Hematopoietic multipotent progenitor cell treated with erythropoietin and hydrocortisone succinate and interleukin-3 and kit ligand, for 8 days (in vitro differentiated cells): Measurements from ENCODE around the gene C2orf92.

ENCODE experiments used
- DNase-seq: peaks from one replicate; pipeline ENCODE4 v3.0.0-alpha.2; 2015

The C2orf92 gene

DNA sequence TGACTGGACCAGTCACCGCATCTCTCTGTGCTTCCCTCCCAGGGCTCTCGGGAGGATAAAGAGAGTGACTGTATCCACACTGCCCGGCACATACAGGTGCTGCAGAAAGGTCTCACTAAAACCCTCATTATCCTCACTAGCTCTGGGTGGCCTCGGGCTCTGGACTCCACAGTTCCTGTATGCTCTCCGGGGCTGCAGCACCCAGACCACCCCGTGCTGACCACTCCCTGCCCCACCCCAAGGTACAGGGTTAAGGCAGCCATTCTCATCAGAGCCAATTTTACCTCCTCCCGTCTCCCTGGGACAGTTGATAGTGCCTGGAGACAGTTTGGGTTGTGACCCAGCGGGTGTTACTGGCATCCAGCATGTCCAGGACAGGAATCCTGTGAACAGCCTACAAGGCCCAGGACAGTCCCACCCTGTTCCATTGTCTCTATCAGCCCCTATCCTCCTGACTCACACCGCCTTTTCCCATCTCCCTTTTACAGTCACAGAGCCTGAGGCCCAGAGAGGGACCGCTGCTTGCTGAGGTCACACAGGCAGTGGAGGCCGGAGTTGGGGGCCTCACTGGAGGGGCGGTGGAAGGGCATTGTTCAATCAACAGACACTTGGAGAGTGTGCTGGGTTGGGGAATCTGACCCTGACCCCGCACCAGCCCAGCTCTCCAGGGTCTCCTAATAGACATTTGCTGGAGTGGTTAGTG is 45.6 kb downstream of the C2orf92 start:
- DNase-seq, result no peak

DNA sequence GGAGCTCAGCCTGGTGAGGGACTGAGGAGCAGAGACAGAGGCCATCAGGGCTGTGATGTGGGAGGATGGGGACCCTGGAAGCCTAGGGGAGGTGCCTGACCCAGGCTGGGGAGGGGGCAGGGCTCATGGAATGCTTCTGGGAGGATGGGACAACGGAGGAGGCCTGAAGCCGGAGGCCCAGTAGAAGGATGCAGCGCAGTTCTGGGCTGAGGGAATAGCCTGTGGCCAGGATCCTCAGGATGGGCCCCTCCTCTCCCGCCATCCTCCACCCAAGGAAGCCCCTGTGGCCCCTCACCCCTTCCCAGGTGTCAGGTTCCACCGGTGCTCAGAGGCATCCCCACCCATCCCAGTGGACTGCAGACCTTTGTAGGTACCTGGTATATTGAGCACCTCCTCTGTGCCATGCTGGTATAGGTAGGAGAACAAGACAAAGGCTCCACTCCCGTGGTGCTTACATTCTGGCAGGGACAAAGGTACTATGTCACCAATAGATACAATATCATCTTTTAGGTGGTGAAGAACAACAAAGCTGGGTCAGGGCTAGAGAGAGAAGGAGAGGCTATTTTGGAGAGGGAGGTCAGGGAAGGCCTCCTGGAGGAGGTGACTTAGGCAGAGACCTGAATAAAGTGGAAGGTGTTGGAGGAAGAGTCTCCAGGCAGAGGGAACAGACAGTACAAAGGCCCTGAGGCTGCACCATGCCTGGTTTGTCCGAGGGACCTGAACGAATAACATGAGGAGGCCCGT is 46.6 kb downstream of the C2orf92 start:
- DNase-seq, result no peak

DNA sequence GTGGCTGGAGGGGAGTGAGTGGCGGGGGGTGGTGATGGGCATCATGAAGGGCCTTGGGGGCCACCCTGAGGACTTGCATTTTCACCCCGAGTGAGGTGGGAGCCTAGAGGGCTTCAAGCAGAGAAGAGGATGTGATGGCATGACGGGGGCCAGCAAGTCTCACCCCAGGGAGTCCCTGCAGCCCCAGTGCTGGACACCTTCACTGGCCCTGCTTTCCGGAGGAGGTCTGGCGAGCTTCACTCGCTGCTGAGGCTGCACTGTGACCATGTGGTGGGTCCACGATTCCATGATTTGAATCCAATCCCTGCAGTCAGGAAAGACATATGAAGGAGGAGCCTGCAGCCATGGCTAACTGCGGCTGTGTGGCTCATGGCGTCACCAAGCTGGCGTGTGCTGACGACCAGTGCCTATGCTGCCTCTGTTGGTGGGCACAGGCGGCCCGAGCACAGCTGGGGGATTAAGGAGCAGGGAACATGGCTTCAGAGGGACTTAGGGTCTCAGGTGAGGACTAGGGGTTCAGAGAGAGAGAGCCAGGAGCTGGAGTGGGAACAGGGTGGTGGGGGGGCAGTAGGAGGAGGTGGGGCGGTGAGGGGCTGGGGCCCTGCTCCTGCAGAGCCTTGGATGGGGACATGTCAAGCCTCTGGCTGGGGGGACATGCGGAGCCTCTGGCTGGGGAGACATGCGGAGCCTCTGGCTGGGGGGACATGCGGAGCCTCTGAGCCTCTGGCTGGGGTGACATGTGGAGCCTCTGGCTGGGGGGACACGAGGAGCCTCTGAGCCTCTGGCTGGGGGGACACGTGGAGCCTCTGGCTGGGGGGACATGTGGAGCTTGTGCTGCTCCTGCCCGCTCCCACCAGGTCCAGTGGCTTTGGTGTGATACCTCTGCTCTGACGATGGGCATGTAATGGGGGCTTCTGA is 47.4 kb downstream of the C2orf92 start:
- no peak for DNase-seq

DNA sequence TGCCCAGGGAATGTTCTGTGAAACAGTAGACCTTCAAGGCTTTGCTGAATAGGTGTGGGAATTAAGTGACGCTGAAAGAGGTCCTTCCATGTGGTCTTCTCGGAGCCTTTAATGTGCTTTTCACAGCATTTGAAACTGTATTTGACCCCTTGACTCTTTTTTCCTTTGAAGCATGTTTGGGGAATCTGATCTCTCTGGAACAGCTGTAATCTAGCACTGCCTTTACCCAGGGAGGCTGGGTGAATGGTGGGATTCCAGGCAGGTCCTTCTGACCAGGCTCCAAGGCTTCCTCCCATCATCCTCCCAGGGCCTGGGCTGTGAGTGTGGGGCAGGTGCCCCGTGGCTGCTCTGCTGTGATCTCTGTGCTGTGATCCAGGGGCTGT is 48.1 kb downstream of the C2orf92 start:
- DNase-seq, result no peak

DNA sequence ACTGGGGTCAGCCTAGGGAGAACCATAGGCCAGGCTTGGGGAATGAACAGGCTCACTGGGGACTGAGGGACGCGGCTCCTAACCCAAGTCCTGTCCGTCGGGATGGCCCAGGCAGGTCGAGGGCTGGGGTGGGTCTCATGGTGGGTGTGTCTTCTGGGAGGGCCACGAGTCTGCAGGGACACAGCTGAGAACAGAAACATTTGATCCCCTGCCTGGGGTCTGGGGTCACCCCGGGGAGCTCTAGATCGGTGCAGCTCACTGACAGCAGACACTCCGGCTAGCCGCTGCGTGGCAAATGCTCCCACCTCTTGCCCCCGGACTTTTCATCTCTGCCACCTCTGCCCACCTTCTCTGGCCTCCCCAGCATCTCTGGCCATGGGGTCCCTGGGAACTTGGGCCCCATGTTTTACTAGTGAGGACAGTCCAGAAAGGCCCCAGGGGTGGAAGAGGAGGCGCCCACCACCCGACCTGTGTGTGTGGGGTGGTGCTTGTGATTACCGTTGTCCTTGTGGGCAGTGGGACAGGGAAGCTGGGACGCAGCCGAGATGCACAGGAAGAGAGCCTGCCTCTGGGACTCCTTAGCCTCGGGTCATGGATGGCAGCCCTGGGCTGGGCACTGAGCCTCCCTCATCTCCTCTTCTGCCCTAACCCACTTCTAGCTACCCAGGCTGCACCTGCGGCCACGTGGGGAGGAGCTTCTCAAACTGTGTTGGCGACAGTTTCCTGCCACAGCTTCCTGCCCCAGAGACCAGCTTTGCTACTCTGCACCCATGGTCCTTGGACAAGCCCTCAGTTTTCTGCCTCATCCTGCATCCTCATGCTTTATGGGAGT is 48.8 kb downstream of the C2orf92 start:
- DNase-seq, result no peak

DNA sequence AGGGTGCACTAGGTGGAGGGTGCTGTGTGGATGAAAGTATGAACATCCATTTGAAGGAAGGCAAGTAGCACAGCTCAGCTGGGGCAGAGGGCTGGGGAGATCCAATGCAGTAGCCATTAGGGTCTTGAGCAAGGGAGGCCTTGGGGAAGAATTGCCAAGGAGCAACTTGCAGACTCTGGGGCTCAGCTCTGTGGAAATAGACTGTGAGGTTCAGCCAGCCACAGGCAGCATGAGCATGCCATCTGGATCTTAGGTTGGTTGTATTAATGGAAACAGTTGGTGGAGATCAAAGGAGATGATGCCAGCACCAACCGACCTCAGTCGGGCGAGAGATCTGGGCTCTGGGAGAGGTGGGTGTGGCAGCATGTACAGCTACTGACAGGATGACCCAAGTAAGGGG is 49.4 kb downstream of the C2orf92 start:
- no peak for DNase-seq

DNA sequence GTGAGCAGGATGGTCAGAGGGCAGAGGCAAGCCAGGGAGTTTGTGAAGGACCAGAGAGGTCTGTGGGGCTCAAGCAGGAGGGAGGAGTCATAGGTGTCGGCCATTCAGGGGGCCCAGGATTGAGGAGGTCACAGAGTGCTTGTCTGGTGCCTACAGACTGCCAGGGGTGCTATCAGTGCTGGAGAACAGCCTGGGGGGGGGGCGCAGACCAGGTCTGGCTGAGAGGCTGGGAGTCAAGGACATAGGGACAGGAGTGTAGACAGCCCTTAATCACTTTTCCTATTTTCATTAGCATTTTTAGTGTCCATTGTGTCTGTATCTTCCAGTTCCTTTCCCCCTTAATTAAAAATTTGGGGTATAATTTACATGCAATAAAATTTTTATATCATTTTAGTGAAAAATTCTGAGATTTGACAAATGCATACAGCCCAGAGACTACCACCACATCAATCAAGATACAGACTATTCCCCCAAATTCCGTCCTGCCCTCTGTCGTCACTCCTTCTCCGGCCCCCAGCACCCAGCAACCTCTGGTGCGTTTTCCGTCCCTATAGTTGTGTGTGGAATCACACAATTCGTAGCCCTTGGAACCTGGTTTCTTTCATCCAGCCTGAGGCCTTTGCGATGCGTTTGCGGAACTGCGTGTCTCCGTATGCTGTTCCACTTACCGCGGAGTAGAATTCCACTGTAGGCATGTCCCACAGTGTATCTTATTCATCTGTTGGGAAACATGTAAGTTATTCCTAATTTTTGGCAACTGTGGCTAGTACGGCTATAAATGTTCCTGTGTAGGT is 50.0 kb downstream of the C2orf92 start:
- DNase-seq, result no peak

DNA sequence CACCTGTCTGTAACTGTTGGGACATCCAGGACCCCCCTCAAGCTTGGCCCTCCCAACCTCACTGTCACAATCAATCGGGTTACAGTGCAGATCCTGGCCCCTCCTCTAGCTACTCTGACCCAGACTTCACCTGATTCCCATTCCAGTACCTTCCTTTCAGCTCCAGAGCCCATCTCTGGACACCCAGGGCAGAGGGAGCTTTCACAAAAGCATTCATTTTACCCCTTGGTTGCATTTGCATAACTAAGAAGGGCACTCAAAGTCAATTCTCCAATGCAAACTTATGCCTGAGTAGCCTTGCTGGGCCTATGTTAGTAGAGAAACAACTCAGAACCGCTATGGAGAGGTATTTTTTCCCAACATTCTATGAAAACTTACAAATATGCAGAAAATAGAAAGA is 51.2 kb downstream of the C2orf92 start:
- DNase-seq, result no peak

DNA sequence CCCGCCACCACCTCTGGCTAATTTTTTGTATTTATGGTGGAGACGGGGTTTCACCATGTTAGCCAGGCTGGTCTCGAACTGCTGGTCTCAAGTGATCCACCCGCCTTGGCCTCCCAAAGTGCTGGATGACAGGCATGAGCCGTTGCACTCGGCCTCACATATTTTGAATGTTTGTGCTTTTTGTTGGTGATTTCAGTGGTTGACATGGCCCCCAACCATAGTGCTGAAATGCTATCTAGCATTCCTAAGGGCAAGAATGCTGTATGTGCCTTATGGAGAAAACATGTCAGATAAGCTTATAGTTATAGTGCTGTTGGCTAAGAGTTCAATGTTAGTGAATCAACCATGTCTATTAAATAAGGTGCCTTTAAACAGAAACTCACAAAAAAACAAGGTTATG is 52.7 kb downstream of the C2orf92 start:
- DNase-seq, result no peak

DNA sequence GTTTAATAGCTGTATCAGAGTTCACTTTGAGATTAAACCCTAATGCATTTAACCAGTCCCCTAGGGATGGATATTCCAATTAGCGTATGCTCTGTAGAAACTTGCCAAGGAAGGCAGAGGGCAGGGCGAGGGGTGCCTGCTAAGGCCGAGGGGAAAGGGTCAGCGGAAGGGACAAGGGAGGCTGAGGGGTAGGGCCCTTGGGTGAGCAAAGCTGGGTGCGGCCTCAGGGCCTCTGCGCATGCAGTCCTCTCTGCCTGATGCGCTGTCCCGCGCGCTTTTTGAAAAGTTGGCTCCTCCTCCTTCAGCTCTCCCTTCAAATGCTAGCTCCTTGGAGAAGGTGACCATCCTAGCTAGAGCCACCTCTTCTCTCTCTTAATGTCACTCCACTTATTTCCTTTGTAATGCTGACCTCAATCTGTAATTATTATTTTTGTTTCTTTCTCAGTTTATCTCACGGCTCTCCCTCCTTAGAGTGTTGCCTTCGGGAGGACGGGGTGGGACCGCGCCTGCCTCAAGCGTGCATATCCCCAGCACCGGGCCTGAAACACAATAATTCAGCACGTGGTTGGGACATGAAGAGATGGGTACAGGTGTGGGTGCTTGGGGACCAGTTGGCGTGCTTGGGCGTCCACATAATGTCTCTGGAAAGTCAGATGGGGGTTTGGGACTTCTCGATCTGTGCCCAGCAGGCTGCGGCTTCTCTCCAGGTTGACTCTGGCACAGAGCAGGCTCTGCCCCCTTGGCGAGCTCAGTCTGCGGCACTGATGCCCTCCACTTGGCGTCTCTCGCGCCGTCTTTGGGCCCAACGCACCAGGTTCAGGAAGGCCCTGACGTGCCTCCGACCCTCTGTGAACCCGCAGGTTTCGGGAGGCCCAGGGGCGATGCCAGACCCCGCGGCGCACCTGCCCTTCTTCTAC is 53.9 kb downstream of the C2orf92 start:
- no peak for DNase-seq

DNA sequence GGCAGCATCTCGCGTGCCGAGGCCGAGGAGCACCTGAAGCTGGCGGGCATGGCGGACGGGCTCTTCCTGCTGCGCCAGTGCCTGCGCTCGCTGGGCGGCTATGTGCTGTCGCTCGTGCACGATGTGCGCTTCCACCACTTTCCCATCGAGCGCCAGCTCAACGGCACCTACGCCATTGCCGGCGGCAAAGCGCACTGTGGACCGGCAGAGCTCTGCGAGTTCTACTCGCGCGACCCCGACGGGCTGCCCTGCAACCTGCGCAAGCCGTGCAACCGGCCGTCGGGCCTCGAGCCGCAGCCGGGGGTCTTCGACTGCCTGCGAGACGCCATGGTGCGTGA is 54.5 kb downstream of the C2orf92 start:
- no peak for DNase-seq

DNA sequence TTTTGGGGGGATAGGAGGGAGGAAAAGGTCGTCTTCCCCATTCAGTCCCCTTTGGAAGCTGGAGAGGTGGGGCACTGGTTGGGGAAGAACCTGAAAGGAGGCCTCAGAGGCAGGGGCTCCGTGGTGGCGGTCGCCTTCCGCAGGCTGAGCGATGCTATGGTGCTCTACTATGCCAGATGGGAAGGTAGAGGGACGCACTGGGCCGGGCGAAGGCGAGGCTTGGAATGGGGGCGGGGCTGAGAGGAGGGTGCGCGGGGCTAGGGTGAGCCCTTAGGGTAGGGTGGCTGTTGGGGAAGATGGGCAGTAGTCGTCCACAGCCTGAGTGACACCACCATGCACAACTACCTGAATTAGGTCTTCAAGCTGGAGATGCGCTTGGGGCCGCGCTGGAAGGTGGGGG is 55.0 kb downstream of the C2orf92 start:
- DNase-seq, result no peak

DNA sequence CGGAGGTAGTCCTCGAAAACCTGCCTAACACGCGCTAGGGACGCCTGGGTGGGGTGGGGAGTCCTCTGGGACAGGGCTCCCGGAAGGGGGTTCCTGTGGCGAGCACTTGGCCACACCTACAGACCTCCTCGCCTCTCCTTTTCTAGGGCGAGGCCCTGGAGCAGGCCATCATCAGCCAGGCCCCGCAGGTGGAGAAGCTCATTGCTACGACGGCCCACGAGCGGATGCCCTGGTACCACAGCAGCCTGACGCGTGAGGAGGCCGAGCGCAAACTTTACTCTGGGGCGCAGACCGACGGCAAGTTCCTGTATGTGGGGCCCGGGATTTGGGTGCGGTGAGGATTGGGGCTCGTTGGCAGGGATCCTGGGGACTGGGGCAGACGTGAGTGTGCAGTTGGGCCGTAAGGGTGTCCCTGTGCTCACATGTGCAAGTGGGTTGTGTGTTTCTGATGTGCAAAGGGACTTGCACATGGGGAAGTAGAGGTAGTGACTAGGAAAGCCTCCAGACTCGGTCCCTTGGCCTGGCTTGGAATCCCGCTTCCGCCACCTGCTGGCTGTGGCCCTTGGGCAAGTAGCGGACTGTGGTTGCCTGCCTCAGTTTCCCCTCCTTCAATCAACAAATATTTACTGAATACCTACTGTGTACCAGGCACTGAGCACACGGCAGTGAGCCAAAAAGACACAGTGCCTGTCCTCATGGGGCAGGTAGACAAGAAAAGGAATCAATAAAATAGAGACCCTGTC is 55.6 kb downstream of the C2orf92 start:
- no peak for DNase-seq

DNA sequence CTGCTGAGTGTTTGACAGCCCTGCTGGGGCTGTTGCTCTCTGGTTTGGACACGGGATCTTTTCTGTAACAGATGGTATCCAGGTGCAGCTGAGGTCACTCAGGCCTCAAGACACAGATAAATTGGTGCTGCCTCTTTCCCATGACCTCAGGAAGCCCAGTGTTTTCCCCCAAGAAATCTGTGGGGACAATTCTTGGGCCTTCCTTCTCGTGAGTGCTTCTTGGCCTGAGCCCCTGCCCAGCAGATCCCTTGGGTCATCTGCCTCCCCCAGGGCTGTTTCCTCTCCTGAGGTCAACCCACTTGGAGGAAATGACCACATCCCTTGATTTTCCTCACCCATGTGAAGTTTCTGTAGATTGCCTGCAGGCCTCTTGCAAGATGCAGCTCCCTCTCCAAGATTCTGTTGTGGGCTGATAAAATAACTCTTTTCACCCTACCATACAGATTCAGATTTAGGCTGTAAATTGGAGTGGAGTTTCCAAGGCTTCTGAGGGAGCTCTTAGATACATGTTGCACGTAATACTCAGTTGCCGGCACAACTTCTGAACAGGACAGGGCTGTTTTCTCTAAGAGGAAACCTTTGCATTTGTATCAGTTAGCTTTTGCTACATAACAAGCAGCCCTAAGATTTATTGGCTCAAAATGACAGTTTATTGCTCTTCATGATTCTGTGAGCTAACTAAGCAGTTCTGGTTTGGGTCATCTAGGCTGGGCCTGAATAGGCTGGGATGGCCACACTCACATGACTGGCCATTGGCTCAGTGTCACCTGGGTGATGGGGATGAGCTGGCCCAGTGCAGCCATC is 57.0 kb downstream of the C2orf92 start:
- no peak for DNase-seq

DNA sequence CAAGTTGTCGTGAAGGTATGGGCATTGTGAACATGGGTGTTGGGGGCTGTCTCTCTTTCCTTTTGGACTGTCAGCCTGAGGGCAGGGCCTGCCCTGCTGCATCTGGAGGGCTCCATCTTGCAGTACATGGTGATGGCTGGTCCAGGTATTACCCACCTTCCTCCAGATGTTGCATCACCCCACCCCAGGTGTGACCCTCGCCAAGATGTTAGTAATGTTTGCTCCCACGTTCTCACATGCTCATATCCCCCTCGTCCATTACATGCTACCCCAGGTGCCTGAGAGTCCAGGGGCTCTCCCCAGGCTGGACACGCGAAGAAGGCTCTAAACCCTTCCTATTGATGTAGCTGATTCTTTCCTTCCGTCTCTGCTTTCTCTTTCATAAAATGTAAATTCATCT is 57.8 kb downstream of the C2orf92 start:
- DNase-seq, result no peak

DNA sequence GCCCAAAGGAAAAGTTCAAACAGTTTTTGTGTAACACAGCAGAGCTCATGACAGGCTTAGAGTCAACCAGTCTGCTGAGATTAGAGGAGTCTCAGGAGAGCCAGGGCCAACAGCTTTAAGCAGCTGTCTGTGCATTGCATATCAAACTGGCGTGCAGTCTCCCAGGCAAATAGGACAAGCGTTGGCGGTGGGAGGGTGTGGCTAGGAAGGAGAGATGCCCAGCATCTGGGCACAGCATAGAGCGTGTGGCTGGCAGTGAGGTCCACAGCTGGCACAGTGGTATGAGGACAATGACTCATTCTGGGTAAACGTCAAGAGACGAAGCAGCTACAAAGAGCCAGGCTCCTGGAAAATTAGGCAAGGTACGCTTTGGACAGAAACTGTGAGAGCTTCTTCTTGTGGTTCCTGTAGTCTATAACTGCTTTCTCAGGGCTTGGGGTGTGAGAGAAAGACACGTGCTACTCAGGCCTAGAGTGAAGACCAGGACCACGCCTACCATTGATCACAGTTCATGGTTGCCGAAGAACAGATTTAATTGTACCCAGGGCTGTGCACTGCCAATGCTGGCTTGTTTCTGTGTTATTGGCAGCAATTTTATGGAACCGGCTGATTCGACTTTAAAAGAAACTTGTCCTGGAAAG is 58.7 kb downstream of the C2orf92 start:
- DNase-seq, result no peak

DNA sequence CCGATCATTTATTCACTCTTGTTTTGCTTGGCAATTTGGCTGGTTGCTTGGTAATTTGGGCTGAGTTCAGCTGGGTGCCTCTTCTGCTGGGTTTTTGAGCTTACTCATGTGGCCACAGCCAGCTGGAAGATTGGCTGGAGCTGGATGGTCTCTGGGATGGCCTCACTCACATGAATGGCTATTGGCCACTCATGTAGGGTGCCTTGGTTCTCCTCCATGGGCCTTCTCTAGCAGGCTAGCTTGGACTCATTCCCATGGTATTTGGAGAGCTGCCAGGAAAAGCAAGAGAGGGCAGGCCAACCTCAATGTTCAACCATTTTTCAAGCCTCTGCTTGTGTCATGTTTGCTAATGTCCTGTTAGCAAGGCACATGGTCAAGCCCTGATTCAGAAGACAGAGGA is 60.7 kb downstream of the C2orf92 start:
- no peak for DNase-seq

DNA sequence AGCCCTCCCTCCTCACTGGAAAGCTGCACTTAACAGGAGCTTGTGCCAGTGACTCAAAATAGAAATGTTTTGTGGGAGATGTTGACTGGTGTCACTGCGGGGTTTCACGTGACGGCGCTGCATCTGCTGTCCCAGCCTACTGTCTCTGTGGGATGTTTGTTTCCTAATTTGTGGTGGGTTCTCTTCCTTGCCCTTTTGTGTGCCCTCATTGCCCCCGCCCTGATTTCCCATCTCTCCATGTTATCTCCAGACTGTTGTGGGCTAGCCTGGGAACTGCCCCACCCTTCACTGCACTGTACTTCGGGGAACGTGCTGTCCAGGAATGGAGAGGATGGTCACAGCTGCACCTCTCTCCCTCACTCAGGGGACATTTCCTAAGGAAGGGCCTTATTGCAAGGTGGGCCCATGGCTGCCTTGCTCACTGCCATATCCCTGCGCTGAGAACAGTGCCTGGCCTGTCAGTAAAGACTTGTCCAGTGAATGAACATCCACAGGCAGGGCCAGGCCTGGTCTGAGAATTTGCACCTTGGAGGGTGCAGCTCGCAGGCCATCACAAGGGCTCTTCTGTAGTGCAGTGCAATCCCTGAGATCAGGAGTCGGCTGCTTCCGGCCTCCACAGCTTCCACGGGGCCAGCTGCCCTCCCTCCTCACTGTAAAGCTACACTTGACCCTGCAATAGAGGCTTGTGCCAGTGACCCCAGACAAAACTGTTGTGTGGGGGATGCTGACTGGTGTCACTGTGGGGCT is 61.9 kb downstream of the C2orf92 start:
- no peak for DNase-seq
